ENCODE measurements around the gene PRR9. TPM values are rescaled to one million over a fixed set of nuclear protein-coding genes. Genes with fewer than 3 reads are reported as not detected.
"Not testable (repeated sequence)": the region's sequence is repeated elsewhere in the genome, so short reads cannot be mapped to it uniquely, and the experiment has no call there.

The PRR9 gene
- total and polyA plus RNA-seq, 3 experiments from 2014 or later: not detected

- POLR2A ChIA-PET: no interaction called here
- CTCF ChIA-PET: no interaction called here
- peaks cover 13 to 42% of the 10 kb centered on the region in 2 donors for H3K27me3 Mint-ChIP-seq
Measured at GRCh38 chr1:153217744-153218416, 496 bp downstream of the PRR9 start.

GRCh38 chr1:153220606-153221303 lies 3.4 kb downstream of the PRR9 start:
- no peak overlapping the region for H3K4me3 Mint-ChIP-seq
- no peaks in the 10 kb centered on the region for H3K36me3 ChIP-seq (ENCODE audit: insufficient read depth, low read length)
- peaks cover 15 to 53% of the 10 kb centered on the region in 2 donors for H3K27me3 Mint-ChIP-seq
- no peak for DNase-seq
- no peaks in the 10 kb centered on the region for H3K36me3 Mint-ChIP-seq
- H3K4me3 ChIP-seq (ENCODE audit: low read length): no peak overlapping the region
- no peaks in the 10 kb centered on the region for H3K27me3 ChIP-seq (ENCODE audit: insufficient read depth, low read length, poor library complexity, severe bottlenecking)
- CTCF ChIA-PET: interaction anchor here (0.9 to 1.8 kb wide), 2 partner anchors 8 to 13 kb away, joined by 3 to 8 read pairs; no protein-coding TSS in a partner anchor
- H3K4me1 Mint-ChIP-seq: peaks cover 0 to 3% (median 3%) of the 10 kb centered on the region in 3 donors
- H3K9me3 ChIP-seq (ENCODE audit: low read length): no peaks in the 10 kb centered on the region
- H3K9me3 Mint-ChIP-seq: no peaks in the 10 kb centered on the region
- H3K4me1 ChIP-seq (ENCODE audit: insufficient read depth, low read length): no peaks in the 10 kb centered on the region
- no peak overlapping the region for H3K27ac Mint-ChIP-seq
- POLR2A ChIA-PET: no interaction called here
- no peak overlapping the region for H3K27ac ChIP-seq (ENCODE audit: low read depth, low read length)

More at GRCh38 chr1:153217744-153218416, 496 bp downstream of the PRR9 start:
- Histone ChIP-seq H3K27me3 (ENCODE audit: insufficient read depth, low read length, poor library complexity, severe bottlenecking) (no peaks in the 10 kb centered on the region), H3K4me1 (ENCODE audit: insufficient read depth, low read length) (no peaks in the 10 kb centered on the region), H3K27ac (ENCODE audit: low read depth, low read length) (no peak overlapping the region), H3K4me3 (ENCODE audit: low read length) (no peak overlapping the region), H3K9me3 (ENCODE audit: low read length) (no peaks in the 10 kb centered on the region), H3K36me3 (ENCODE audit: insufficient read depth, low read length) (no peaks in the 10 kb centered on the region)
- no peak overlapping the region for H3K4me3 Mint-ChIP-seq
- H3K36me3 Mint-ChIP-seq: no peaks in the 10 kb centered on the region
- peaks cover 0 to under 1% (median 0%) of the 10 kb centered on the region in 3 donors for H3K4me1 Mint-ChIP-seq
- no peaks in the 10 kb centered on the region for H3K9me3 Mint-ChIP-seq
- no peak for DNase-seq
- no peak overlapping the region for H3K27ac Mint-ChIP-seq

GRCh38 chr1:153223040-153223891 lies 5.9 kb downstream of the PRR9 start:
- H3K27ac Mint-ChIP-seq, POLR2A ChIA-PET, H3K4me3 Mint-ChIP-seq: not testable (repeated sequence)

GRCh38 chr1:153227810-153228209 lies 10.4 kb downstream of the PRR9 start:
- Mint-ChIP-seq H3K27ac (no peak overlapping the region), H3K4me3 (no peak overlapping the region), H3K9me3 (no peaks in the 10 kb centered on the region), H3K4me1 (peaks cover 0 to 3% (median 3%) of the 10 kb centered on the region in 3 donors), H3K36me3 (no peaks in the 10 kb centered on the region), H3K27me3 (peaks cover 13 to 39% of the 10 kb centered on the region in 2 donors)
- Histone ChIP-seq H3K4me3 (ENCODE audit: low read length) (no peak overlapping the region), H3K27ac (ENCODE audit: low read depth, low read length) (no peak overlapping the region), H3K9me3 (ENCODE audit: low read length) (no peaks in the 10 kb centered on the region), H3K36me3 (ENCODE audit: insufficient read depth, low read length) (no peaks in the 10 kb centered on the region), H3K4me1 (ENCODE audit: insufficient read depth, low read length) (no peaks in the 10 kb centered on the region), H3K27me3 (ENCODE audit: insufficient read depth, low read length, poor library complexity, severe bottlenecking) (no peaks in the 10 kb centered on the region)
- ChIA-PET POLR2A (no interaction called here), CTCF (no interaction called here)
- DNase-seq: no peak

More at GRCh38 chr1:153223040-153223891, 5.9 kb downstream of the PRR9 start:
- H3K27ac ChIP-seq (ENCODE audit: low read depth, low read length); H3K9me3 ChIP-seq (ENCODE audit: low read length); H3K36me3 ChIP-seq (ENCODE audit: insufficient read depth, low read length); H3K36me3 Mint-ChIP-seq; H3K27me3 ChIP-seq (ENCODE audit: insufficient read depth, low read length, poor library complexity, severe bottlenecking); H3K4me1 ChIP-seq (ENCODE audit: insufficient read depth, low read length); H3K9me3 Mint-ChIP-seq; H3K4me3 ChIP-seq (ENCODE audit: low read length); H3K4me1 Mint-ChIP-seq: not testable (repeated sequence)
- CTCF ChIA-PET: interaction anchor here (1.2 kb wide), 1 partner anchor 15 kb away, joined by 3 read pairs; no protein-coding TSS in a partner anchor
- peaks cover 15 to 44% of the 10 kb centered on the region in 2 donors for H3K27me3 Mint-ChIP-seq
- peak in 4 of 5 donors; percentile 9 to 29 (median 18) for DNase-seq

GRCh38 chr1:153228491-153228890 lies 11.1 kb downstream of the PRR9 start:
- H3K27me3 Mint-ChIP-seq: peaks cover 11 to 38% of the 10 kb centered on the region in 2 donors
- H3K4me3 Mint-ChIP-seq: no peak overlapping the region
- CTCF ChIA-PET: interaction anchor here (2.0 kb wide), 1 partner anchor 8 kb away, joined by 8 read pairs; no protein-coding TSS in a partner anchor
- H3K27ac ChIP-seq (ENCODE audit: low read depth, low read length): no peak overlapping the region
- H3K36me3 Mint-ChIP-seq: no peaks in the 10 kb centered on the region
- no peak overlapping the region for H3K27ac Mint-ChIP-seq
- no peaks in the 10 kb centered on the region for H3K9me3 ChIP-seq (ENCODE audit: low read length)
- no peaks in the 10 kb centered on the region for H3K27me3 ChIP-seq (ENCODE audit: insufficient read depth, low read length, poor library complexity, severe bottlenecking)
- no peaks in the 10 kb centered on the region for H3K4me1 ChIP-seq (ENCODE audit: insufficient read depth, low read length)
- H3K4me3 ChIP-seq (ENCODE audit: low read length): no peak overlapping the region
- no peaks in the 10 kb centered on the region for H3K36me3 ChIP-seq (ENCODE audit: insufficient read depth, low read length)
- POLR2A ChIA-PET: no interaction called here
- no peaks in the 10 kb centered on the region for H3K9me3 Mint-ChIP-seq
- no peak for DNase-seq
- no peaks in the 10 kb centered on the region for H3K4me1 Mint-ChIP-seq

- H3K27ac ChIP-seq (ENCODE audit: low read depth, low read length); H3K27me3 ChIP-seq (ENCODE audit: insufficient read depth, low read length, poor library complexity, severe bottlenecking); POLR2A ChIA-PET; H3K36me3 ChIP-seq (ENCODE audit: insufficient read depth, low read length); H3K9me3 Mint-ChIP-seq; H3K4me1 ChIP-seq (ENCODE audit: insufficient read depth, low read length); H3K27ac Mint-ChIP-seq; H3K4me3 ChIP-seq (ENCODE audit: low read length); DNase-seq; H3K4me1 Mint-ChIP-seq; H3K36me3 Mint-ChIP-seq; H3K4me3 Mint-ChIP-seq; H3K9me3 ChIP-seq (ENCODE audit: low read length): not testable (repeated sequence)
- peaks cover 11 to 30% of the 10 kb centered on the region in 2 donors for H3K27me3 Mint-ChIP-seq
- CTCF ChIA-PET: interaction anchor here (2.0 kb wide), 1 partner anchor 9 kb away, joined by 8 read pairs; no protein-coding TSS in a partner anchor
Measured at GRCh38 chr1:153229076-153229829, 11.9 kb downstream of the PRR9 start.

- H3K9me3 ChIP-seq (ENCODE audit: low read length): no peaks in the 10 kb centered on the region
- no peak for DNase-seq
- peaks cover 17 to 34% of the 10 kb centered on the region in 2 donors for H3K27me3 Mint-ChIP-seq
- H3K4me3 Mint-ChIP-seq: no peak overlapping the region
- no peaks in the 10 kb centered on the region for H3K36me3 Mint-ChIP-seq
- no peaks in the 10 kb centered on the region for H3K36me3 ChIP-seq (ENCODE audit: insufficient read depth, low read length)
- POLR2A ChIA-PET: no interaction called here
- no peaks in the 10 kb centered on the region for H3K4me1 ChIP-seq (ENCODE audit: insufficient read depth, low read length)
- H3K4me3 ChIP-seq (ENCODE audit: low read length): no peak overlapping the region
- H3K9me3 Mint-ChIP-seq: no peaks in the 10 kb centered on the region
- no peak overlapping the region for H3K27ac ChIP-seq (ENCODE audit: low read depth, low read length)
- H3K4me1 Mint-ChIP-seq: no peaks in the 10 kb centered on the region
- no peak overlapping the region for H3K27ac Mint-ChIP-seq
- H3K27me3 ChIP-seq (ENCODE audit: insufficient read depth, low read length, poor library complexity, severe bottlenecking): no peaks in the 10 kb centered on the region
- CTCF ChIA-PET: no interaction called here
Measured at GRCh38 chr1:153231363-153231762, 14.0 kb downstream of the PRR9 start.
